GM12878 (cell line): ENCODE data around the gene ROCK2. TPM values are rescaled to one million over a fixed set of nuclear protein-coding genes. Genes with fewer than 3 reads are reported as not detected.

Experiments
- ATAC-seq: fragments of 200-7000 bp; cut with Tn5 transposase; 3 replicates; pipeline ENCODE4 v1.9.1; 2020; ENCODE audit warnings: mild to moderate bottlenecking, moderate library complexity
- BruUV-seq: library from RNA; stranded (reverse); fragments of 400-500 nt; replicated peaks from 2 replicates; lab custom pipeline; 2021; lab: Mats Ljungman, UMichigan
- CTCF ChIA-PET: fragments of 300-600 bp; sonication (Branson Sonifier 250); formaldehyde crosslinking; extraction: SDS; loops from one replicate; lab custom pipeline; 2021; ENCODE audit warnings: inconsistent platforms; lab: Yijun Ruan, JAX
- POLR2A ChIA-PET: fragments of 350-600 bp; formaldehyde crosslinking; extraction: SDS; loops from one replicate; lab custom pipeline; 2021; ENCODE audit warnings: inconsistent platforms; lab: Charles Lee
- RAD21 ChIA-PET: fragments of 300-600 bp; sonication (Branson Sonifier 250); formaldehyde crosslinking; loops from one replicate; lab custom pipeline; 2023; ENCODE audit warnings: antibody characterized with exemption; ENCODE audit not compliant: unreplicated experiment; lab: Charles Lee
- SMC1A ChIA-PET: fragments of 300-600 bp; sonication (Branson Sonifier 250); formaldehyde crosslinking; loops from one replicate; lab custom pipeline; 2023; ENCODE audit not compliant: unreplicated experiment, uncharacterized antibody; lab: Charles Lee
- DNase-seq: peaks from one replicate; pipeline ENCODE4 v3.0.0-alpha.2; 2011; ENCODE audit warnings: low read depth, low spot score
- FAIRE-seq: peaks from 3 replicates; lab custom pipeline; 2011; peaks lifted over from hg19 to GRCh38; lab: Jason Lieb, UNC
- H2AFZ ChIP-seq: 2 replicates; pipeline ENCODE4 v1.6.0; 2011; ENCODE audit warnings: low read depth, low read length, control low read depth; ENCODE audit not compliant: control insufficient read depth
- H3K27ac ChIP-seq: 2 replicates; pipeline ENCODE4 v1.5.1; 2011; ENCODE audit warnings: control low read depth; ENCODE audit not compliant: control insufficient read depth, insufficient read depth
- H3K27me3 ChIP-seq, 2 experiments: replicated peaks in 1 of 2; 2 replicates each; pipeline versions ENCODE4 v1.6.0 to v1.6.1; 2011; ENCODE audit warnings: low read length in 1 of 2; ENCODE audit not compliant: control insufficient read depth in 2 of 2, insufficient read depth in 2 of 2
- H3K36me3 ChIP-seq, 2 experiments: 2 replicates each; pipeline ENCODE4 v1.5.1; 2011; ENCODE audit warnings: low read length in 1 of 2; ENCODE audit not compliant: control insufficient read depth in 2 of 2, insufficient read depth in 2 of 2
- H3K4me1 ChIP-seq: 2 replicates; pipeline ENCODE4 v1.6.1; 2011; ENCODE audit warnings: mild to moderate bottlenecking, low read length, moderate library complexity, mixed read lengths; ENCODE audit not compliant: control insufficient read depth, insufficient read depth
- H3K4me2 ChIP-seq: 2 replicates; pipeline ENCODE4 v1.6.0; 2011; ENCODE audit warnings: control low read depth; ENCODE audit not compliant: control insufficient read depth, insufficient read depth
- H3K4me3 ChIP-seq: fragments of 200-600 bp; sonication (generic); 2 replicates; pipeline ENCODE4 v1.5.1; 2016
- H3K79me2 ChIP-seq: 2 replicates; pipeline ENCODE4 v1.6.0; 2011; ENCODE audit warnings: low read length; ENCODE audit not compliant: control insufficient read depth, insufficient read depth
- H3K9ac ChIP-seq: 2 replicates; pipeline ENCODE4 v1.8.0; 2011; ENCODE audit warnings: low read length, control low read depth, mixed read lengths; ENCODE audit not compliant: control insufficient read depth, insufficient read depth
- H3K9me3 ChIP-seq: replicated peaks from 3 replicates; pipeline ENCODE4 v1.5.1; 2011; ENCODE audit warnings: mild to moderate bottlenecking, low read length; ENCODE audit not compliant: control insufficient read depth, insufficient read depth
- H4K20me1 ChIP-seq: 2 replicates; pipeline ENCODE4 v1.6.0; 2011; ENCODE audit not compliant: control insufficient read depth, insufficient read depth
- ASH2L ChIP-seq: fragments of 300-600, 200-600 bp; sonication (generic); IDR thresholded peaks from 2 replicates; pipeline ENCODE4 v1.6.1; 2017; ENCODE audit warnings: low read depth, mild to moderate bottlenecking, borderline replicate concordance
- CBFB ChIP-seq: IDR thresholded peaks from 2 replicates; pipeline ENCODE4 v1.6.1; 2016; ENCODE audit warnings: antibody characterized with exemption, low read depth
- FOXK2 ChIP-seq: fragments of 450-650 bp; IDR thresholded peaks from 2 replicates; pipeline ENCODE4 v1.6.1; 2017; ENCODE audit warnings: mild to moderate bottlenecking, moderate library complexity
- KLF5 ChIP-seq: fragments of 450-650 bp; IDR thresholded peaks from 2 replicates; pipeline ENCODE4 v1.6.1; 2014; ENCODE audit warnings: mild to moderate bottlenecking; ENCODE audit not compliant: partially characterized antibody
- NFYA ChIP-seq: IDR thresholded peaks from 2 replicates; pipeline ENCODE4 v1.6.1; 2011; ENCODE audit warnings: low read depth, mild to moderate bottlenecking, low read length, improper control_type of control experiment, borderline replicate concordance
- POLR2AphosphoS5 ChIP-seq: IDR thresholded peaks from 2 replicates; pipeline ENCODE4 v1.6.1; 2011; ENCODE audit warnings: mild to moderate bottlenecking, low read length, inconsistent platforms
- RAD21 ChIP-seq: IDR thresholded peaks from 2 replicates; pipeline ENCODE4 v1.6.1; 2011; ENCODE audit warnings: mild to moderate bottlenecking, low read depth, low read length, moderate library complexity; ENCODE audit not compliant: insufficient read depth
- TCF12 ChIP-seq: IDR thresholded peaks from 2 replicates; pipeline ENCODE4 v1.6.1; 2011; ENCODE audit warnings: low read depth, mild to moderate bottlenecking, low read length
- WGBS: methylation state at CpG from one replicate; pipeline ENCODE4 v1.1.6; 2016; ENCODE audit warnings: low lambda C conversion rate; ENCODE audit not compliant: insufficient replicate concordance, insufficient coverage; ENCODE audit errors: missing lambda C conversion rate; 5-methylcytosine and 5-hydroxymethylcytosine counted together
- in situ Hi-C: fragments of 300-500 bp; cut with MboI; formaldehyde crosslinking; loops from 9 replicates; pipeline ENCODE4 v1.14.3; 2018; ENCODE audit warnings: mixed read lengths
- intact Hi-C: fragments of 100-400 bp; cut with micrococcal nuclease; formaldehyde crosslinking; loops from one replicate; pipeline ENCODE4 v1.14.2; 2022; ENCODE audit not compliant: unreplicated experiment
- polyA plus RNA-seq, 11 experiments: library from polyadenylated mRNA; depleted of rRNA in 4 of 11; unstranded in 6 of 11; stranded (reverse) in 5 of 11; fragments of >200 nt; fragmentation: Nextera tagmentation in 4 of 11; fragmentation: Illumina TruSeq in 1 of 11; extraction: Ambion mirVana in 4 of 11; extraction: Trizol in 1 of 11; gene quantifications; 1 replicate in 1 of 11; 2 replicates in 10 of 11; pipeline versions ENCODE4 v1.2.1 to v1.2.3, GENCODE V29; 2011 to 2016; ENCODE audit warnings: inconsistent platforms in 2 of 11, missing spikeins in 2 of 11, low read depth in 1 of 11
- total RNA-seq, 4 experiments: library from RNA; depleted of rRNA in 3 of 4; stranded (reverse); fragments of >200 nt in 3 of 4; fragmentation: Illumina TruSeq in 1 of 4; extraction: Trizol in 1 of 4; gene quantifications; 2 replicates each; pipeline versions ENCODE4 v1.2.1 to v1.2.3, GENCODE V29; 2013 to 2021
- TF ChIP-seq, protein P1 (sequence below): IDR thresholded peaks from 2 replicates; pipeline ENCODE4 v1.6.1; 2012; ENCODE audit warnings: mild to moderate bottlenecking, low read depth, low read length
- TF ChIP-seq, protein P2 (sequence below): IDR thresholded peaks from 2 replicates; pipeline ENCODE4 v1.6.1; 2011; ENCODE audit warnings: low read depth, low read length, improper control_type of control experiment, borderline replicate concordance
- TF ChIP-seq, protein P3 (sequence below): fragments of 450-650 bp; formaldehyde crosslinking; IDR thresholded peaks from 2 replicates; pipeline ENCODE4 v1.4.0; 2022; ENCODE audit warnings: mild to moderate bottlenecking, moderate library complexity

ROCK2 gene
- total and polyA plus RNA-seq, 10 of the 15 experiments (the other 5 are each of a cell fraction or from before 2014, with no cell fraction given), result 4.6 to 22.1 (median 8.3) TPM

DNA sequence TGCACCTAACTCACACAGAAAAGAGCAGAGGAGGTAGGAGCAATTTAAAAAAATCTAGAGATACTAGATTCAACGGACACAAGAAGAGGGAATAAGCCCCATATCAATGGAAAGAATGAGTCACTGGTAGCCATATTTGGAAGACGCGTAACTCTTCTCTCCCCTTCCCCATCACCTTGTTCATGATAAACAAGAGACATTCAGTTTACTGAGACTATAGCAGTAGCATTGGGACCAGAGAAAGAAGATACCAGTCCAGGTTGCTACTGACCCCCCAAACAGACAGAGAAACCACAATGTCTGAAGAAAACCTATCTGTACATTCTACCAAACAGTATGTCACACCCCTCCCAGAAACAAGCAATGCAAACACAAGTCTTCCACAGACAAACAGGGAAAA, 108.1 kb downstream of the ROCK2 start:
- ChIA-PET POLR2A (no interaction called here), SMC1A (interaction anchor here (1.4 to 2.0 kb wide), 3 partner anchors 14 to 347 kb away, joined by 3 to 8 read pairs (median 3); no protein-coding TSS in a partner anchor), CTCF (interaction anchor here (2.4 to 5.5 kb wide), 3 partner anchors 175 to 347 kb away, joined by 16 to 41 read pairs (median 19); no protein-coding TSS in a partner anchor), RAD21 (interaction anchor here (2.4 kb wide), 1 partner anchor 175 kb away, joined by 11 read pairs; no protein-coding TSS in a partner anchor)
- H2AFZ ChIP-seq, result no peak overlapping the region
- TF ChIP-seq POLR2AphosphoS5, result no peak
- no peak for TF ChIP-seq TCF12
- TF ChIP-seq NFYA, result no peak
- TF ChIP-seq, protein P1, sequence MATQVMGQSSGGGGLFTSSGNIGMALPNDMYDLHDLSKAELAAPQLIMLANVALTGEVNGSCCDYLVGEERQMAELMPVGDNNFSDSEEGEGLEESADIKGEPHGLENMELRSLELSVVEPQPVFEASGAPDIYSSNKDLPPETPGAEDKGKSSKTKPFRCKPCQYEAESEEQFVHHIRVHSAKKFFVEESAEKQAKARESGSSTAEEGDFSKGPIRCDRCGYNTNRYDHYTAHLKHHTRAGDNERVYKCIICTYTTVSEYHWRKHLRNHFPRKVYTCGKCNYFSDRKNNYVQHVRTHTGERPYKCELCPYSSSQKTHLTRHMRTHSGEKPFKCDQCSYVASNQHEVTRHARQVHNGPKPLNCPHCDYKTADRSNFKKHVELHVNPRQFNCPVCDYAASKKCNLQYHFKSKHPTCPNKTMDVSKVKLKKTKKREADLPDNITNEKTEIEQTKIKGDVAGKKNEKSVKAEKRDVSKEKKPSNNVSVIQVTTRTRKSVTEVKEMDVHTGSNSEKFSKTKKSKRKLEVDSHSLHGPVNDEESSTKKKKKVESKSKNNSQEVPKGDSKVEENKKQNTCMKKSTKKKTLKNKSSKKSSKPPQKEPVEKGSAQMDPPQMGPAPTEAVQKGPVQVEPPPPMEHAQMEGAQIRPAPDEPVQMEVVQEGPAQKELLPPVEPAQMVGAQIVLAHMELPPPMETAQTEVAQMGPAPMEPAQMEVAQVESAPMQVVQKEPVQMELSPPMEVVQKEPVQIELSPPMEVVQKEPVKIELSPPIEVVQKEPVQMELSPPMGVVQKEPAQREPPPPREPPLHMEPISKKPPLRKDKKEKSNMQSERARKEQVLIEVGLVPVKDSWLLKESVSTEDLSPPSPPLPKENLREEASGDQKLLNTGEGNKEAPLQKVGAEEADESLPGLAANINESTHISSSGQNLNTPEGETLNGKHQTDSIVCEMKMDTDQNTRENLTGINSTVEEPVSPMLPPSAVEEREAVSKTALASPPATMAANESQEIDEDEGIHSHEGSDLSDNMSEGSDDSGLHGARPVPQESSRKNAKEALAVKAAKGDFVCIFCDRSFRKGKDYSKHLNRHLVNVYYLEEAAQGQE, result no peak
- no peak for TF ChIP-seq CBFB
- no peak for TF ChIP-seq FOXK2
- TF ChIP-seq ASH2L, result no peak
- TF ChIP-seq, protein P2, sequence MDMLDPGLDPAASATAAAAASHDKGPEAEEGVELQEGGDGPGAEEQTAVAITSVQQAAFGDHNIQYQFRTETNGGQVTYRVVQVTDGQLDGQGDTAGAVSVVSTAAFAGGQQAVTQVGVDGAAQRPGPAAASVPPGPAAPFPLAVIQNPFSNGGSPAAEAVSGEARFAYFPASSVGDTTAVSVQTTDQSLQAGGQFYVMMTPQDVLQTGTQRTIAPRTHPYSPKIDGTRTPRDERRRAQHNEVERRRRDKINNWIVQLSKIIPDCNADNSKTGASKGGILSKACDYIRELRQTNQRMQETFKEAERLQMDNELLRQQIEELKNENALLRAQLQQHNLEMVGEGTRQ, result no peak
- no peak for TF ChIP-seq RAD21
- TF ChIP-seq KLF5, result no peak
- TF ChIP-seq, protein P3, sequence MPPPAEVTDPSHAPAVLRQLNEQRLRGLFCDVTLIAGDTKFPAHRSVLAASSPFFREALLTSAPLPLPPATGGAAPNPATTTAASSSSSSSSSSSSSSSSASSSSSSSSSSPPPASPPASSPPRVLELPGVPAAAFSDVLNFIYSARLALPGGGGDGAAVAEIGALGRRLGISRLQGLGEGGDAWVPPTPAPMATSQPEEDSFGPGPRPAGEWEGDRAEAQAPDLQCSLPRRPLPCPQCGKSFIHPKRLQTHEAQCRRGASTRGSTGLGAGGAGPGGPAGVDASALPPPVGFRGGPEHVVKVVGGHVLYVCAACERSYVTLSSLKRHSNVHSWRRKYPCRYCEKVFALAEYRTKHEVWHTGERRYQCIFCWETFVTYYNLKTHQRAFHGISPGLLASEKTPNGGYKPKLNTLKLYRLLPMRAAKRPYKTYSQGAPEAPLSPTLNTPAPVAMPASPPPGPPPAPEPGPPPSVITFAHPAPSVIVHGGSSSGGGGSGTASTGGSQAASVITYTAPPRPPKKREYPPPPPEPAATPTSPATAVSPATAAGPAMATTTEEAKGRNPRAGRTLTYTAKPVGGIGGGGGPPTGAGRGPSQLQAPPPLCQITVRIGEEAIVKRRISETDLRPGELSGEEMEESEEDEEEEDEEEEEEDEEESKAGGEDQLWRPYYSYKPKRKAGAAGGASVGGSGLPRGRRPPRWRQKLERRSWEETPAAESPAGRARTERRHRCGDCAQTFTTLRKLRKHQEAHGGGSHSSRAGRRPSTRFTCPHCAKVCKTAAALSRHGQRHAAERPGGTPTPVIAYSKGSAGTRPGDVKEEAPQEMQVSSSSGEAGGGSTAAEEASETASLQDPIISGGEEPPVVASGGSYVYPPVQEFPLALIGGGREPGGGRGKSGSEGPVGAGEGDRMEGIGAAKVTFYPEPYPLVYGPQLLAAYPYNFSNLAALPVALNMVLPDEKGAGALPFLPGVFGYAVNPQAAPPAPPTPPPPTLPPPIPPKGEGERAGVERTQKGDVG (CRISPR knock-in tag), result no peak
- H3K4me3 ChIP-seq, result no peak overlapping the region
- WGBS, result 83% methylated on average over 3 of the region's 3 CpGs
- no peaks in the 10 kb centered on the region for H4K20me1 ChIP-seq
- H3K4me1 ChIP-seq, result no peaks in the 10 kb centered on the region
- H3K4me2 ChIP-seq, result no peak overlapping the region
- no peak overlapping the region for H3K27ac ChIP-seq
- H3K79me2 ChIP-seq, result no peaks in the 10 kb centered on the region
- ATAC-seq (no peak), DNase-seq (no peak), FAIRE-seq (no peak)
- no peak overlapping the region for H3K9ac ChIP-seq
- no peaks in the 10 kb centered on the region; a peak in 1 of 4 replicates for H3K36me3 ChIP-seq
- in situ Hi-C loops (loop anchor here (10.0 kb wide), 1 partner anchor 208 kb away; no protein-coding TSS in a partner anchor), intact Hi-C loops (loop anchor here (5.0 kb wide), 1 partner anchor 346 kb away; no protein-coding TSS in a partner anchor)
- no TSS peak for BruUV-seq
- no peaks in the 10 kb centered on the region for H3K27me3 ChIP-seq
- H3K9me3 ChIP-seq, result no peaks in the 10 kb centered on the region
